Measurements from ENCODE around the gene FOXO1. TPM values are rescaled to one million over a fixed set of nuclear protein-coding genes. Genes with fewer than 3 reads are reported as not detected.

FOXO1 gene
- total RNA-seq, 4 donors from 2014 or later: 153 to 194 (median 176) TPM

- Histone ChIP-seq H3K36me3 (no peaks in the 10 kb centered on the region), H3K27me3 (no peaks in the 10 kb centered on the region), H3K4me1 (peaks cover 0 to 87% (median 71%) of the 10 kb centered on the region in 4 donors), H3K27ac (peak overlapping the region in 3 of 4 donors; percentile 52 to 72 (median 58)), H3K4me3 (no peak overlapping the region), H3K9me3 (no peaks in the 10 kb centered on the region)
- TF ChIP-seq POLR2A (IDR thresholded peaks at IDR 0.05) (no peak), EP300 (IDR thresholded peaks at IDR 0.05) (peak in 1 of 2 donors; percentile 58)
- peak in 1 of 2 donors; percentile 37 for DNase-seq (ENCODE audit: low spot score in 2 of 2)
- WGBS, 2 donors: 19 to 25% methylated on average over 4 of the region's 4 CpGs
Measured at GRCh38 chr13:40589285-40590109, 76.9 kb downstream of the FOXO1 start.

- Histone ChIP-seq H3K27me3 (no peaks in the 10 kb centered on the region), H3K9me3 (peaks cover 0 to 7% (median 0%) of the 10 kb centered on the region in 4 donors), H3K4me1 (peaks cover 0 to 76% (median 65%) of the 10 kb centered on the region in 4 donors), H3K36me3 (peaks cover 0 to 3% (median 0%) of the 10 kb centered on the region in 3 donors), H3K4me3 (no peak overlapping the region), H3K27ac (peak overlapping the region in 1 of 4 donors; percentile 58)
- no peak for TF ChIP-seq CTCF (IDR thresholded peaks at IDR 0.05)
- TF ChIP-seq POLR2A (IDR thresholded peaks at IDR 0.05): no peak
- no peak for TF ChIP-seq EP300 (IDR thresholded peaks at IDR 0.05)
- WGBS, 2 donors: 96% methylated on average over 2 of the region's 2 CpGs
- no peak for DNase-seq (ENCODE audit: low spot score in 2 of 2)
Measured at GRCh38 chr13:40588101-40588500, 78.3 kb downstream of the FOXO1 start.

- peaks cover 0 to 16% (median 0%) of the 10 kb centered on the region in 4 donors for H3K9me3 ChIP-seq
- H3K27me3 ChIP-seq: no peaks in the 10 kb centered on the region
- 73 to 76% methylated on average over 5 of the region's 5 CpGs for WGBS, 2 donors
- peaks cover 0 to 71% (median 63%) of the 10 kb centered on the region in 4 donors for H3K4me1 ChIP-seq
- peaks cover 0 to 7% (median 0%) of the 10 kb centered on the region in 3 donors for H3K36me3 ChIP-seq
- no peak for DNase-seq (ENCODE audit: low spot score in 2 of 2)
- no peak overlapping the region for H3K4me3 ChIP-seq
- no peak for TF ChIP-seq POLR2A (IDR thresholded peaks at IDR 0.05)
- TF ChIP-seq EP300 (IDR thresholded peaks at IDR 0.05): peak in 1 of 2 donors; percentile 13
- peak overlapping the region in 2 of 4 donors; percentile 10 to 59 for H3K27ac ChIP-seq
Measured at GRCh38 chr13:40586886-40587565, 79.4 kb downstream of the FOXO1 start.

- peaks cover 0 to 16% (median 0%) of the 10 kb centered on the region in 4 donors for H3K9me3 ChIP-seq
- H3K4me3 ChIP-seq: no peak overlapping the region
- 47 to 48% methylated on average over 1 of the region's 1 CpG for WGBS, 2 donors
- peaks cover 0 to 71% (median 59%) of the 10 kb centered on the region in 4 donors for H3K4me1 ChIP-seq
- H3K27me3 ChIP-seq: no peaks in the 10 kb centered on the region
- no peak for TF ChIP-seq POLR2A (IDR thresholded peaks at IDR 0.05)
- TF ChIP-seq CTCF (IDR thresholded peaks at IDR 0.05): no peak
- TF ChIP-seq EP300 (IDR thresholded peaks at IDR 0.05): no peak
- DNase-seq (ENCODE audit: low spot score in 2 of 2): no peak
- H3K27ac ChIP-seq: peak overlapping the region in 1 of 4 donors; percentile 59
- peaks cover 0 to 7% (median 0%) of the 10 kb centered on the region in 3 donors for H3K36me3 ChIP-seq
Measured at GRCh38 chr13:40585911-40586471, 80.5 kb downstream of the FOXO1 start.

- peaks cover 0 to 7% (median 0%) of the 10 kb centered on the region in 3 donors for H3K36me3 ChIP-seq
- no peak for DNase-seq (ENCODE audit: low spot score in 2 of 2)
- H3K4me1 ChIP-seq: peaks cover 0 to 68% (median 49%) of the 10 kb centered on the region in 4 donors
- H3K27ac ChIP-seq: peak overlapping the region in 1 of 4 donors; percentile 22
- H3K27me3 ChIP-seq: no peaks in the 10 kb centered on the region
- H3K9me3 ChIP-seq: peaks cover 0 to 16% (median 0%) of the 10 kb centered on the region in 4 donors
- H3K4me3 ChIP-seq: no peak overlapping the region
- TF ChIP-seq EP300 (IDR thresholded peaks at IDR 0.05) (no peak), CTCF (IDR thresholded peaks at IDR 0.05) (no peak), POLR2A (IDR thresholded peaks at IDR 0.05) (no peak)
Measured at GRCh38 chr13:40583738-40584137, 82.7 kb downstream of the FOXO1 start.
